Measurements from ENCODE around the gene NEUROG3.

The NEUROG3 gene

GRCh38 chr10:69573056-69573806 is at the start of gene NEUROG3:
Gene NEUROG3 (minus strand): TSS chr10:69573422. CDS start chr10:69573043, 379 bp downstream.
- no peak for DNase-seq (ENCODE audit: low read depth)

DNA sequence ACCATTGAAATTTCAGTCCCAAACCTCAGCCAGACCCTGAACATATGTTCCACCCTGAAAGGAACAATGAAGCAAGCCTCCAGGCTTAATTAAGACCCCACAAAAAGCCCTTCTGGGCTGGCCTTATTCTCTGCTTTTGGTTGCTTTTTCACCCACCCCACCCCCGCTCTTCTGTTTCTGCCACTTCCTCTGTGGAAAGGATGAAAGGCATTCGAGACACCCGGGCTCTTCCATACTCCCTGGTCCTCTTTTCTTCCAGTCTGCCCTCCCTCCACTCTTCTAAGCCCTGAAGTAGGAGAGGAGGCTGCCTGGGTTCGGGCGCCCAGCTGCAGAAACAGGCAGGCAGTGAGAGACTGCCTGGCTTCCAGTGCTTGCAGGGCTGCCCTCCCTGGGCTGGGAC is 47.4 kb upstream of the NEUROG3 start:
- DNase-seq (ENCODE audit: low read depth): no peak

DNA sequence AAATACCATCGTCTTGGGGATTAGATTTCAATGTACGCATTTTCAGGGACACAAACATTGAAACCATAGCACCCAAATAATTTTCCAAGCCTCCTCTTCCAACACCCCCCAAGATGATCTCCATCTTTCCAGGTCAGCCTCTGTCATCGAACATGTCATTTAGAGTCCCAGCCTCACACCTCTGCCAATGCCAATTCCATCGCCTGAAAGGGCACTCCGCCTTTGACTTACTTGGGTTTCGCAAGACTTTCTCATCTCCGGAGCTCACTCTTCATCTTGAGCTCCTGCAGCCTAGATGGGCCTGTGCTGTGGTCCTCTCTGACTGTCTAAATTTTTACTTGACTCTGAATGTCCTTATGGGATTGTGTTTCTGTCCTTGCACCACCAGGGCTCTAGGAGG is 46.4 kb upstream of the NEUROG3 start:
- DNase-seq (ENCODE audit: low read depth): no peak

DNA sequence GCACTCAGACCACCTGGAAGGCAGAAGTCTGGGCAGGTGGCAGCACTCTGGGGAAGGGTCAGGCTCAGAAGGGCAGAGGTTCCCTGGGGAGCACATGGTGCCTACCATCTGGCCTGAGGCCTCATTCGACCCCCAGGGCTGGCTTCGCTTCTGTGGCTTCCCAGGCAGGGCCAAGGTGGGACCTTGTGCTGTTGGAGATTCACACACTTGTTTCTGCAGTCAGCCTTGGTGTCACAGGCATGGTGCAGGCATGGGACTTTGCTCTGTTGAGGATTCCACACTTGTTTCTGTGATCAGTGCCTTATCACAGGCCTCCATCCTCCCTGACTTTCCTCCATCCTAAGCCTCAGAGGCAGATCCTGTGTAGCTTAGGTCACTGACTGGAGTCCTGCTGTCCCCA is 45.5 kb upstream of the NEUROG3 start:
- DNase-seq (ENCODE audit: low read depth): no peak

- DNase-seq (ENCODE audit: low read depth): no peak
Measured at GRCh38 chr10:69616358-69616757, 43.1 kb upstream of the NEUROG3 start.

DNA sequence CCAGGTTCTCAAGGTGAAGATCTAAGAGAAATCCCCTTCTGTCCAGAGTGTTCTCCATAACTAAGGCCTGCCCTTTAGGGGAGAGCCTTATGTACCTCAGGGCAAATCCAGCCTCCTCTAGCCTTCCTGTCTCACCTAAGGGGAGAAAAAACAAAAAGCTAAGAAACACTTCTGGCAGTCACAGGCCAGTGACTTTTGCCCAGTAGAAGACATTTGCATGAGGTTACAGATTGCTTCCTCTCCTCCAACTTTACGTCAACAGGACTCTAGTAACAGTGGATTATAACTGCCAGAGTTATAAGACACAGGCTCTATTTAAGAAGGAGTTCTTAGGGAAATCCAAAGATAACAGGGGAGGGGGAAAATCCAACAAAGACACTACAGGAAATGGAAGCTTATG is 40.9 kb upstream of the NEUROG3 start:
- no peak for DNase-seq (ENCODE audit: low read depth)

- DNase-seq (ENCODE audit: low read depth): no peak
Measured at GRCh38 chr10:69612760-69613159, 39.5 kb upstream of the NEUROG3 start.

- DNase-seq (ENCODE audit: low read depth): no peak
Measured at GRCh38 chr10:69609077-69609476, 35.9 kb upstream of the NEUROG3 start.

DNA sequence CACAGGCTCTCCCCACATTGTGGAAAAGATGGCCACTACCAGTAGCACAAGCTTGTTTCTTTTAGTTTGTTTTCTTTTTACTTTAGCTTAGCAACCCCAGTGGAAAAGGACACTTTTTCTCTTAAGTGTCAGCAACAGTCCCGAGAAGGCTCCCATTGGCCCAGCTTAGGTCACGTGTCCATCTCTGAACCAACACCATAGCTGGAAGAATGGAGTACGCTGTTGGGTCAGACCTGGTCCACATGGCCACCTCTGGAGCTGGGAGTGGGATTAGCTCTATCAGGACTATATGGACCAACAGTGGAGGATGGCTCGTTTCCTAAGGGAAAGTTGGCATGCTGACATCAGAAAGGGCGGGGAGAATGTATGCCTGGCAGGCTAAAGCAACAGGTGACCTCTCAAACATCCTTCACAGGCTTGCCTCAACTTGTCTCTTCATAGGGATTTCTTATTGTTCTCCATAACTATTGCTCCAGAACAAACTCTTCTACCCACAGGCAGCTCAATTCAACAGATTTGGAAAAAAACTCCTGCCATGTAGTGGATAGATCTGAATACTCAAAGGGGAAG is 27.6 kb upstream of the NEUROG3 start:
- no peak for DNase-seq (ENCODE audit: low read depth)

DNA sequence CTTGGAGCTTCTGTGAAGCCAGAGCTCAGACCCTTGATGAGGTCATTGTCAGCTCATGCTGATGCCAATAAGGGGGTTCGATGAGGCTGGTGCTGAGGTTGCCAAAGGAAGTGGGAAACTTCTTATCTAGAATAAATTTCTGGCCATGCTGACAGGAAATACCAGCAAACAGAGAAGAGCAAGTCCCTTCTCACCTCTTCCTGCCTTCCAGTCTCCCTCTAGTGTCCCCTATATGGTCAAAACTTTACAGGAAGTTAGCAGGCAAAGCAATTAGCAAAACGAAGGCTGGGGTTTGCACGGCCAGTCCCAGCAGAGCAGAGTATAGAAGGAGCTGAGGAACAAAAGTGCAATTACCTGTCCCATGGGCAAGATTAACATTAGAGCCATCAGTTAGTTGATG is 15.1 kb upstream of the NEUROG3 start:
- no peak for DNase-seq (ENCODE audit: low read depth)

- no peak for DNase-seq (ENCODE audit: low read depth)
Measured at GRCh38 chr10:69584624-69585023, 11.4 kb upstream of the NEUROG3 start.

- no peak for DNase-seq (ENCODE audit: low read depth)
Measured at GRCh38 chr10:69583106-69583505, 9.9 kb upstream of the NEUROG3 start.

- DNase-seq (ENCODE audit: low read depth): no peak
Measured at GRCh38 chr10:69580435-69580834, 7.2 kb upstream of the NEUROG3 start.

GRCh38 chr10:69579464-69580060 is 6.3 kb upstream of the NEUROG3 start:
- no peak for DNase-seq (ENCODE audit: low read depth)

GRCh38 chr10:69578508-69578991 is 5.3 kb upstream of the NEUROG3 start:
- no peak for DNase-seq (ENCODE audit: low read depth)

- no peak for DNase-seq (ENCODE audit: low read depth)
Measured at GRCh38 chr10:69577268-69578232, 4.3 kb upstream of the NEUROG3 start.

DNA sequence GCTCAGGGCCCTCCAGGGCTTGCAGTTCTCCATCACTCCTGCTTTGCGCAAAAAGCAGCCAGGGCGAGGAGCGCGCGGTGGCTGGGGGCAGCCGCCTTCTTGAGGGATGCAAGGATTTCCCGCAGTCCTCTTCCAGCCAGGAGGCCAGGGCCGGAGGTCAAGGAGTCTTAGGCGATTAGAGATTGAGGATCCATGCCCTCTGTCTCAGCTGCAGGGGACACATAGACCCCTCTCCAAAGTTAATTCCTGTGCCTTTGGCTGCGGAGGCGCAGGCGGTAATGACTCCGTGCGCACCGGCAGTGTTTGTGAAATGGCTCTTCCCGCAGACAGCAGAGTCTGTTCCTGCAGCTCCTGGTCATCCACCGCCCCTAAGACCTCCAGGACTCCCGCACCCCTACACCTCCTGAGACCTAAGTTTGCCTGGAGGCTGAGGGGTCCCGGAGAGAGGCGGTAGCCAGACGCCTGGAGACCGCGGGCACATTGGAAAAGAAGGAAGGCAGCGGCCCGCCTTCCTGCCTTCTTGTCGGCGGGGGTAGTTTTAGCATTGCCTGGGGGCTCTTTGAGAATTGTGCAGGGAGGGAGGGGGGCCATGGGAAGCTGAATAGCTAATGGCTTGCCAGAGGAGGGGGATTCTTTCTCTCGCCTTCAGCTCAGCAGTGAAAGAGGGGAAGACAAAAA is 3.3 kb upstream of the NEUROG3 start:
- DNase-seq (ENCODE audit: low read depth): no peak

DNA sequence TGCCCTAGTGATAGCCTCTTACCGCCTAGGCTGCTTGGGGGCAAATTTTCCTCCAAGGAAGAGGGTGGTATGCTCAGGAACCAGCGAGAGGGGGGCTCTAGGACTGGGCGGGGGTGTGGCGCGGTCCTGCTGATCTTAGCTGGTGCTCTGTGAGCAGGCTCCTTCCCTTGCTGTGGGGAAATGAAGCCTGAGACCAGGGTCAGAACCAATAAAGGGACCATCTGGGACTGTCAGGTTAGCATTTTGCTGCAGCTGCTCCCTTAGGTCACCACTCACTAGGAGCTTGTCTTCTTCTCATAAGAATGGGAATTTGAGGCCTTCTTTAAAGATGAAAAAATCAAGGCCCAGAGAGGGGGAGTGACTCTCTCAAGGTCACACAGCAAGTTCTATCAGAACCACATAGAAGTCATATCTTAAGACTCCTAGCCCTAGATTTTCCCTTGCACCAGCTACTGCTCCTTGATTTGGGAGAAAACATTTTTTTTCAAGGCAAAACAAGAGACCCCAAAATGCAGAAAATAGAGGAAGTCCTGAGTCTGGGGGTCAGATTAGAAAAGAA is 2.0 kb upstream of the NEUROG3 start:
- DNase-seq (ENCODE audit: low read depth): no peak

- DNase-seq (ENCODE audit: low read depth): no peak
Measured at GRCh38 chr10:69574571-69574978, 1.4 kb upstream of the NEUROG3 start.

DNA sequence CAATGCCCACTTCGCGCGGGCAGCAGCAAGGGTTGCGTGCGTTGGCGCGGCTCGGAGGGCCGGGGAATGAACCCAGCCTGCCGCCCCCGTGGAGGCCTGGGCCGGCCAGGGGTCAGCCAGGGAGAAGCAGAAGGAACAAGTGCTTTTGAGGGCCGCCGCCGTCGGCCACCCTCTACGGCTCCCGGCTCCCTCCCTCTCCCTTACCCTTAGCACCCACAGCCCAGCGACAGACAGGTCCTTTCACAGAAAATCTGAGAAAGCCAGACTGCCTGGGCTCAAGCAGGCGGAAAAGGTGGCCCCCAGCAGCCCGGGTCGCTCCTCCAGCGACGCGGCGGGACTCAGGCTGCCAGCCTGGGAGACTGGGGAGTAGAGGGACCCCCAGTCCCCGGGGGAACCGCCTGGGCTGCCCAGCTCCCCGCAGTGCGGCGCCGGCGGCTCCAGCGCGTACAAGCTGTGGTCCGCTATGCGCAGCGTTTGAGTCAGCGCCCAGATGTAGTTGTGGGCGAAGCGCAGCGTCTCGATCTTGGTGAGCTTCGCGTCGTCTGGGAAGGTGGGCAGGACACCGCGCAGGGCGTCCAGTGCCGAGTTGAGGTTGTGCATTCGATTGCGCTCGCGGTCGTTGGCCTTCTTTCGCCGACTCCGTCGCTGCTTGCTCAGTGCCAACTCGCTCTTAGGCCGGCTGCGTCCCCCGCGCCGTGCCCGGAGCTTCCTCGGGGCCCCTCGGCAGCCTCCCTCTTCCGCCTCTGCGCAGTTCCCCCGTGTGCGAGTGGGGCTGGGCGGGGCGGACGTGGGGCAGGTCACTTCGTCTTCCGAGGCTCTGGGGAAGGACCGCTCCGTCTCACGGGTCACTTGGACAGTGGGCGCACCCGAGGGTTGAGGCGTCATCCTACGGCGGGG is 815 bp downstream of the NEUROG3 start:
- DNase-seq (ENCODE audit: low read depth): no peak
